ENCODE data around the gene CCND1.

The CCND1 gene

DNA sequence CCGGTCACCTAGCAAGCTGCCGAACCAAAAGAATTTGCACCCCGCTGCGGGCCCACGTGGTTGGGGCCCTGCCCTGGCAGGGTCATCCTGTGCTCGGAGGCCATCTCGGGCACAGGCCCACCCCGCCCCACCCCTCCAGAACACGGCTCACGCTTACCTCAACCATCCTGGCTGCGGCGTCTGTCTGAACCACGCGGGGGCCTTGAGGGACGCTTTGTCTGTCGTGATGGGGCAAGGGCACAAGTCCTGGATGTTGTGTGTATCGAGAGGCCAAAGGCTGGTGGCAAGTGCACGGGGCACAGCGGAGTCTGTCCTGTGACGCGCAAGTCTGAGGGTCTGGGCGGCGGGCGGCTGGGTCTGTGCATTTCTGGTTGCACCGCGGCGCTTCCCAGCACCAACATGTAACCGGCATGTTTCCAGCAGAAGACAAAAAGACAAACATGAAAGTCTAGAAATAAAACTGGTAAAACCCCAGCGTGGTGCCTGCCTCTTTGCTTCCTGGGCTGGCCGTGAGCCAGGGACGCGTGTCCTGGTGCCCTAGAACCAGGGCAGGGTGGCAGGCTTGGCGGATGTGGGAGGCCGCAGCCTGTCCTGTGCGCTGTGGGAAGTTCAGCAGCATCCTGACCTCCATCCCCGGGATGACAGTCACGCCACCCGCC, 13.2 kb downstream of the CCND1 start:
- TF ChIP-seq TAF1 (IDR thresholded peaks at IDR 0.05; ENCODE audit: borderline replicate concordance, insufficient read depth, low read length): no peak

DNA sequence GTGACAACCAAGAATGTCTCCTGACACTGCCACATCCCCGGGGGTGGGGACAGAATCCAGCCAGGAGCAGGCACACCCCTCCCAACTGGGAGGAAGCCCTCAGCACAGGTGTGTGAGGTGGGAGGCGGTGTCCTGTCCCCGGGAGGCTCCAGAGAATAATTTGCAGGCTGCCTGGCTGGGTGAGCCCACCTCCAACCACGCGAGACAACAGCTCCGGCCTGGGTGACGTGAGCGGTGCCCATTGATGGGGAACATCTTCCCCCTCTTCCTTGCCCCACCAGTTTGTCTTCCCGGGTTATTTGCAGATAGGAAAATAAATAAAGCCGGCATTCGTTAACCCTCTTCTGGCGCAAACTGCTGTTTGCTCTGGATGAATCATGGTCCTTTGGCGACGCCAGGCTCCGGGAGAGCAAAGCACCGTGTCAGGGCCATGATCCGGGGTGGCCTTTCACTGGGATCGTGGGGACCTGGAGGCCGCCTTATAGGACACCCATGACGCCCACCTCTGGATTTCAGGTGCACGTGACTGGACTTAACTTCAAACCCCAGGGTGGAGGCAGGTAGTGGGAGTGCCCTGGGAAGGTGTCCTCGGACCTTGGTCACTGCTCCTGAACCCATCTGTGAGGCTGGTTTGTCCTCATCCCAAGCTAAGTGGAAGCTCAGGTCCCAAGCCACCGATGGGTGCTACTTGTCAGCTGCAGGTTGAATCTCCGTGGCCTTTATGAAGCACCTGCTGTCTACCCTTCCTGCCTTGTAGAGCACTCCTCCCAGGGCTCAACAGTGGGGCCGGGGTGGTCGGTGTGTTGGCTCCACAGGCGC, 13.9 kb downstream of the CCND1 start:
- TF ChIP-seq SIN3A (IDR thresholded peaks at IDR 0.05; ENCODE audit: borderline replicate concordance, insufficient read depth, low read length) (0 out of 2 replicates have a peak, but pooled peaks have one; percentile 11), POLR2AphosphoS5 (IDR thresholded peaks at IDR 0.05; ENCODE audit: low read depth, low read length) (peak; percentile 78)
- TF ChIP-seq, protein P1, sequence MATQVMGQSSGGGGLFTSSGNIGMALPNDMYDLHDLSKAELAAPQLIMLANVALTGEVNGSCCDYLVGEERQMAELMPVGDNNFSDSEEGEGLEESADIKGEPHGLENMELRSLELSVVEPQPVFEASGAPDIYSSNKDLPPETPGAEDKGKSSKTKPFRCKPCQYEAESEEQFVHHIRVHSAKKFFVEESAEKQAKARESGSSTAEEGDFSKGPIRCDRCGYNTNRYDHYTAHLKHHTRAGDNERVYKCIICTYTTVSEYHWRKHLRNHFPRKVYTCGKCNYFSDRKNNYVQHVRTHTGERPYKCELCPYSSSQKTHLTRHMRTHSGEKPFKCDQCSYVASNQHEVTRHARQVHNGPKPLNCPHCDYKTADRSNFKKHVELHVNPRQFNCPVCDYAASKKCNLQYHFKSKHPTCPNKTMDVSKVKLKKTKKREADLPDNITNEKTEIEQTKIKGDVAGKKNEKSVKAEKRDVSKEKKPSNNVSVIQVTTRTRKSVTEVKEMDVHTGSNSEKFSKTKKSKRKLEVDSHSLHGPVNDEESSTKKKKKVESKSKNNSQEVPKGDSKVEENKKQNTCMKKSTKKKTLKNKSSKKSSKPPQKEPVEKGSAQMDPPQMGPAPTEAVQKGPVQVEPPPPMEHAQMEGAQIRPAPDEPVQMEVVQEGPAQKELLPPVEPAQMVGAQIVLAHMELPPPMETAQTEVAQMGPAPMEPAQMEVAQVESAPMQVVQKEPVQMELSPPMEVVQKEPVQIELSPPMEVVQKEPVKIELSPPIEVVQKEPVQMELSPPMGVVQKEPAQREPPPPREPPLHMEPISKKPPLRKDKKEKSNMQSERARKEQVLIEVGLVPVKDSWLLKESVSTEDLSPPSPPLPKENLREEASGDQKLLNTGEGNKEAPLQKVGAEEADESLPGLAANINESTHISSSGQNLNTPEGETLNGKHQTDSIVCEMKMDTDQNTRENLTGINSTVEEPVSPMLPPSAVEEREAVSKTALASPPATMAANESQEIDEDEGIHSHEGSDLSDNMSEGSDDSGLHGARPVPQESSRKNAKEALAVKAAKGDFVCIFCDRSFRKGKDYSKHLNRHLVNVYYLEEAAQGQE (IDR thresholded peaks at IDR 0.05; ENCODE audit: insufficient read depth in 1 of 2, low read depth in 2 of 2, low read length in 2 of 2): no peak

DNA sequence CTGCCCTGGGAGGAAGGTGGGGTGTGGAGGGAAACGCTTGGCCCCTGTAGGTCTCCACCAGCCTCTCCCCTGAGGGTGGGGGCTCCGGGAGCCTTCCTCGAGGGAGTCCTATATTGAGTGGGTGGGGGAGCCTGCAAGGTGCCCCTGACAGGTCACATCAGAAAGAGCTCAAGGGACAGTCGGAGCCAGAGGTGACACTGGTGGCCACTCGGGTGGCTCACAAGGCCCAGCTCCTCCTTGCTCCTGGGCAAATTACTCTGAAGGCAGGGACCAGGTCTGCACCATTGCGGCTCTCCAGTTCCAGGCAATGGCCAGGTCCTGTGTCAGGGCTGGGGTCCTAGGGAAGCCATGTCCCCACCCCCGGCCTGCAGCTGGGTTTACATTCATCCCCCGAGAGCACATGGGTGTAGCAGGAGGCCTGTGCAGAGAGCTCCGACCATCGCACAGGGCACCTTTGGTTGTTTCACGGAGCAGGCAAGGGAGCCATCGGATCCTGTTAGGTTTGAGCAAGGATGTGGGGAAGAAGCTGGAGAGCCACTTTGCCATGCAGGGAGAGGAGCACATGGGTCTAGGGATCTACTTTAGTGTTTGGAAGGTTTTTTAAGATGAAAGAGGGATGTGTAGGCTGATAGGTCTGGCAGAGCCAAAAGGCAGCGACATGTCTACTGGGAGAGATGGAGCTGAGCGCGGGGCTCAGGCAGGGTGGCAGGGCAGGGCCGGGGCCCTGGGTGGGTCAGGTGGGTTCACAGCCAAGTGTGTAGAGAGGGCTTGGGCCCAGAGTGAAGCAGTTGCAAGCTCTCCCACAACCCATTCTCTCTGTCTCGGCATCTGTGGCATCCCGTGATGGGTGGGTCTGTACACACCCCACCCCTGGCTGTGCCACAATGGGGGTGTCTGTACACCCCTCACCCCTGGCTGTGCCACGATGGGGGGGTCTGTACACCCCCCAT, 14.8 kb downstream of the CCND1 start:
- peak; percentile 72; the same call in 1 of the 2 replicates for TF ChIP-seq SIN3A (IDR thresholded peaks at IDR 0.05; ENCODE audit: borderline replicate concordance, insufficient read depth, low read length)
- no peak for TF ChIP-seq POLR2AphosphoS5 (IDR thresholded peaks at IDR 0.05; ENCODE audit: low read depth, low read length)
- TF ChIP-seq TAF1 (IDR thresholded peaks at IDR 0.05; ENCODE audit: borderline replicate concordance, insufficient read depth, low read length): no peak
- TF ChIP-seq FOXP2 (optimal IDR thresholded peaks at IDR 0.05; ENCODE audit: borderline replicate concordance, extremely low read depth, extremely low read length, insufficient read depth): no peak
- TF ChIP-seq, protein P1 (IDR thresholded peaks at IDR 0.05; ENCODE audit: insufficient read depth in 1 of 2, low read depth in 2 of 2, low read length in 2 of 2): no peak

DNA sequence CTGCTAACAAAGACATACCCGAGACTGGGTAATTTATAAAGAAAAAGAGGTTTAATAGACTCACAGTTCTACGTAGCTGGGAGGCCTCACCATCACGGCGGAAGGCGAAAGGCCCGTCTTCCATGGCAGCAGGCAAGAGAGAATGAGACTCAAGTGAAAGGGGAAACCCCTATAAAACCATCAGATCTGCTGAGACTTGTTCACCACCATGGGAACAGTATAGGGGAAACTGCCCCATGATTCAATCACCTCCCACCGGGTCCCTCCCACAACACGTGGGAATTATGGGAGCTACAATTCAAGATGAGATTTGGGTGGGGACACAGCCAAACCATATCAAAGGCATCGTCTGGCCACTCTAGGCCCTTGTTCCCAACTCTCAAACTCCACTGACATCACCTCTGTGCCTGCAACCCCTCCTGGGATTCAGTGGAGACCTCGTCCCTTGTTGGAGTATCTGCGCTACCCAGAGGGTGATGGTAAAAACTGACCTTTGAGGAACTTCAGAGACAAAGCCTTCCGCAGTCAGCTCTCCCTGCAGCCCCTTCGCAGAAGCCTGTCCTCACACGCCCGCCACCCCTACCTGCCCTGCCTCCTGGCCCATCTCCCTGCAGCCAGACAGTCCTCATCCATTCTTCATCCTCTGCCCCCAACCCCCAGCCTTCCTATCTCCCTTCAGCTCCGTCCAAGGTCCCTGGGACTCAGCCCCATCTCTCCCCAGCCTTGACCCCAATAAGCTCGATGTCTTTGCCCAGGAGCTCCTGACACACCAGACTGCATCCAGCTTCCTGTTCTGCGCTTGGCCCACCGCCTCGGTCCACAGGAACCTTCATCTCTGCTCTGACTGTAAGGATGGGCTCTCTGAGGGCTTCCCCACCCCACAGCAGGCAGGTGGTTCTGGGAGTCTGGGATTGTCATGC, 15.8 kb downstream of the CCND1 start:
- TF ChIP-seq TAF1 (IDR thresholded peaks at IDR 0.05; ENCODE audit: borderline replicate concordance, insufficient read depth, low read length) (no peak), SIN3A (IDR thresholded peaks at IDR 0.05; ENCODE audit: borderline replicate concordance, insufficient read depth, low read length) (no peak), FOXP2 (optimal IDR thresholded peaks at IDR 0.05; ENCODE audit: borderline replicate concordance, extremely low read depth, extremely low read length, insufficient read depth) (no peak), POLR2AphosphoS5 (IDR thresholded peaks at IDR 0.05; ENCODE audit: low read depth, low read length) (no peak)
- TF ChIP-seq, protein P1 (IDR thresholded peaks at IDR 0.05; ENCODE audit: insufficient read depth in 1 of 2, low read depth in 2 of 2, low read length in 2 of 2): no peak

Measured in PFSK-1 (cell line).